Esophagus squamous epithelium (tissue), 4 donors: ENCODE measurements around the gene ANO3.

Experiments
- CTCF ChIP-seq, 6 experiments: fragments of 450-650 bp in 4 of 6; fragments of 200-600 bp in 2 of 6; sonication (generic) in 2 of 6; IDR thresholded peaks; one replicate each; pipeline ENCODE4 v1.5.1; 2016 to 2019; ENCODE audit warnings: antibody characterized with exemption in 6 of 6, mild to moderate bottlenecking in 4 of 6, moderate library complexity in 4 of 6
- POLR2A ChIP-seq, 4 donors: fragments of 450-650 bp; IDR thresholded peaks; one replicate each; pipeline ENCODE4 v1.6.1; 2017; ENCODE audit warnings: antibody characterized with exemption in 4 of 4, mild to moderate bottlenecking in 4 of 4, moderate library complexity in 3 of 4

GRCh38 chr11:26537341-26537740 lies 205.4 kb downstream of the ANO3 start:
- TF ChIP-seq CTCF (IDR thresholded peaks at IDR 0.05) (no peak), POLR2A (IDR thresholded peaks at IDR 0.05) (no peak)
